HAP-1 (cell line): ENCODE measurements around the gene OSBPL2.

Experiments used
- DNase-seq, 2 experiments: peaks; one replicate each; pipeline ENCODE4 v3.0.0-alpha.2; 2016 to 2020; ENCODE audit warnings: low spot score in 2 of 2
- H3K27me3 ChIP-seq: fragments of 250-450 bp; sonication (Bioruptor Pico); 2 replicates; pipeline ENCODE4 v1.5.1; 2020; ENCODE audit warnings: low read depth, mild to moderate bottlenecking, moderate library complexity
- H3K36me3 ChIP-seq: fragments of 250-450 bp; sonication (Bioruptor Pico); replicated peaks from 2 replicates; pipeline ENCODE4 v1.5.1; 2020; ENCODE audit warnings: mild to moderate bottlenecking
- H3K4me1 ChIP-seq: fragments of 250-450 bp; sonication (Bioruptor Pico); 2 replicates; pipeline ENCODE4 v1.5.1; 2020; ENCODE audit warnings: mild to moderate bottlenecking
- H3K4me3 ChIP-seq: fragments of 250-450 bp; sonication (Bioruptor Pico); 2 replicates; pipeline ENCODE4 v1.5.1; 2020; ENCODE audit warnings: mild to moderate bottlenecking, moderate library complexity
- H3K9me3 ChIP-seq: fragments of 250-450 bp; sonication (Bioruptor Pico); 2 replicates; pipeline ENCODE4 v1.5.1; 2020; ENCODE audit warnings: mild to moderate bottlenecking, moderate library complexity
- in situ Hi-C: fragments of 300-500 bp; cut with MboI; formaldehyde crosslinking; loops from 3 replicates; pipeline ENCODE4 v1.14.3; 2020; ENCODE audit warnings: low sequenced_read_pairs, inconsistent platforms, mixed read lengths

OSBPL2 gene

DNA sequence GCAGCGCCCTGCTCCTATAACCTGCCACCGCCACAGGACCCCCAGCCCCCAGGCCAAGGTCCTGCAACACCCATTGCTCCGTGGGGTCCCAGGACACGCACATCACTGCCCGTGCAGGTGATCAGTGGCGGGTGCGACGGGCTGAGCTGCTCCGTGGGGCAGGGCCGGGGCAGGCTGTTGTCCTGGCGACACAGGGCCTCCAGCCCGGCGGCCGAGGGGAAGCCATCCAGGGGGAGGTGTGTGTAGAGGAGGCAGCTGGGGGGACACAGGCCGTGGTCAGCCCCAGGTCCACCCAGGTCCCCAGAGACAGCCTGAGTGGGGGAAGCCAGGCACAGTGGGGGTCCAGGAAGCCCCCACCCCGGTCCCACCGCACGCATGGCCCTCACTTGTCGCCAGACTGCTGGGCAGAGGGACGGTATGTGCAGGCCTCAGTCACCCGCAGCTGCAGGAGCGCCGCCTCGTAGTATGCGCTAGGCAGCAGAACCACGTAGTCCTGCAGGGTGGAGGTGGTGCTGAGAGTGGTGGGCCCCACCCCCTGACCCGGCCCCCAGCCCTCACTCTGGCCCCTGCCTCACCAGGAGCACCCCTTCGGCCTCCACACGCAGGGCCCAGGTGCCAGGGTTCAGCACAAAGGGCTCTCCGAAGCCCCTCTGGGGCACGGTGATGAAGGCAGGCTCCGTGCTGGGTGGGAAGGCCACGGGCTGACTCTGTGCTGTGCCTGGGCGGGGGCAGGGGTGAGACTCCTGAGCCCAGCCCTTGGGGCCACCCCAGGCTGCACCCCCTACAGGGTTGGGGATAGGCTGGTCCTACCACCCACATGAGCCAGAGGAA lies 94.9 kb downstream of the OSBPL2 start:
- no peaks in the 10 kb centered on the region for H3K9me3 ChIP-seq
- no peak overlapping the region for H3K4me3 ChIP-seq
- H3K27me3 ChIP-seq = no peaks in the 10 kb centered on the region
- no peaks in the 10 kb centered on the region for H3K4me1 ChIP-seq
- DNase-seq = no peak
- in situ Hi-C loops = no loop called here
- H3K36me3 ChIP-seq = peaks cover 56% of the 10 kb centered on the region

DNA sequence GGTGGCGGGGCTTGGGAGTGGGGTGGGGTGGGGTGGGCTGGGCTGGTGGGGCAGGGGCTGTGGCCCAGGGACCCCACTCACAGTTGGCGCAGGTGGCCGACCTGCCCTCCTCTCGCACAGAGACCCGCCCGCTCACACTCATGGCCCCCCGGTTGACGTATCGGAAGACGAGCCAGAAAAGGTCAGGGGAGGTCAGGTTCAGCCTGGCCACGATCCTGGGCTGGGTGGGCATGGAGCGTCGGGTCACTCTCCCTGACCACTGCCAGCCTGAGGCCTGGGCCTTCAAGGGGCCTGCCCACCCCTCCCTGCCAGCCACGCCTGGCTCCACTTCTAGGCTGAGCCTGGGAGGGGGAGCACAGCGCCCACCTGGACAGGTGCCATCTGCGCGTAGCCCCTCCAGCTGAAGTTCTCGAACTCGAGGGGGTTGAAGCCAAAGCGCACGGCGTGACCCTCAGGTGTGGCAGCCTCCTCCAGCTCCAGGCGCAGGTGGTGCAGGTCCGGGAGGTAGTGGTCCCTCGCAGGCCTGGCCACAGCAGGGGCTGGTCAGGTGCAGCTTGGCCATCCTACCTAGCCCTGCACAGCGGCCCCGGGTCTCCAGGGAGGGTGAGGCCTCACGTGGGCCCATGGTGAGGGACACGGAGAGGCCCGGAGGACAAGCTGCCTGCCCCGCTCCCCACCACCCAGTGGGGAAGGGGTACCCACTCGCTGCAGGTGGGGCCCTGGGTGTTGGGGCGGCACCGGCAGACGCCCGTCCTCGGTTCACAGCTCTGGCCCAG lies 95.7 kb downstream of the OSBPL2 start:
- Histone ChIP-seq H3K27me3 (no peaks in the 10 kb centered on the region), H3K36me3 (peaks cover 52% of the 10 kb centered on the region), H3K9me3 (no peaks in the 10 kb centered on the region), H3K4me3 (no peak overlapping the region), H3K4me1 (no peaks in the 10 kb centered on the region)
- no peak for DNase-seq
- in situ Hi-C loops = no loop called here

- in situ Hi-C loops = no loop called here
- Histone ChIP-seq H3K4me3 (no peak overlapping the region), H3K27me3 (no peaks in the 10 kb centered on the region), H3K9me3 (no peaks in the 10 kb centered on the region), H3K4me1 (no peaks in the 10 kb centered on the region), H3K36me3 (peaks cover 49% of the 10 kb centered on the region)
- no peak for DNase-seq
Observed at GRCh38 chr20:62334881-62335280, 96.6 kb downstream of the OSBPL2 start.

- no peaks in the 10 kb centered on the region for H3K4me1 ChIP-seq
- H3K4me3 ChIP-seq = no peak overlapping the region
- in situ Hi-C loops = no loop called here
- H3K27me3 ChIP-seq = no peaks in the 10 kb centered on the region
- DNase-seq = no peak
- H3K9me3 ChIP-seq = no peaks in the 10 kb centered on the region
- H3K36me3 ChIP-seq = peaks cover 46% of the 10 kb centered on the region
Observed at GRCh38 chr20:62335532-62335931, 97.2 kb downstream of the OSBPL2 start.

DNA sequence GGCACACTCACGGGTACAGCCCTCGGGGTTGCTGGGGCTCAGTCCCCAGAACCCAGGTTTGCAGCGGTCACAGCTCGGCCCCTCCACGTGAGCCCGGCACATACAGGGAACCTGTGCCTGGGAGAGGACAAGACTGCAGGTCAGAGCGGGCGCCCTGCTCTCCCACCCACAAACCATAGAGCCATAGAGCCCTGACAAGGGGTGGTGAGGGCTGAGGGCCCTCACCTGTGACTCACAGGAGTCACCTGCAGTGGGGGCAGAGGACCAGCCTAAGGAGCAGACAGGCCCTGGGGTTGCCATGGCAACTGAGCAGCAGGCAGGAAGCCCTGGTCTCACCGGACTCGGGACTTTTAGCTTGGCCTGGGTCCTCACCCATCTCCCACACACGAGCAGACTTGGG lies 98.0 kb downstream of the OSBPL2 start:
- DNase-seq = no peak
- no peaks in the 10 kb centered on the region for H3K4me1 ChIP-seq
- H3K9me3 ChIP-seq = no peaks in the 10 kb centered on the region
- H3K4me3 ChIP-seq = no peak overlapping the region
- peaks cover 48% of the 10 kb centered on the region for H3K36me3 ChIP-seq
- in situ Hi-C loops = no loop called here
- no peaks in the 10 kb centered on the region for H3K27me3 ChIP-seq

- Histone ChIP-seq H3K27me3 (no peaks in the 10 kb centered on the region), H3K9me3 (no peaks in the 10 kb centered on the region), H3K4me3 (no peak overlapping the region), H3K4me1 (no peaks in the 10 kb centered on the region), H3K36me3 (peaks cover 46% of the 10 kb centered on the region)
- no peak for DNase-seq
- in situ Hi-C loops = no loop called here
Observed at GRCh38 chr20:62336775-62337557, 98.6 kb downstream of the OSBPL2 start.

DNA sequence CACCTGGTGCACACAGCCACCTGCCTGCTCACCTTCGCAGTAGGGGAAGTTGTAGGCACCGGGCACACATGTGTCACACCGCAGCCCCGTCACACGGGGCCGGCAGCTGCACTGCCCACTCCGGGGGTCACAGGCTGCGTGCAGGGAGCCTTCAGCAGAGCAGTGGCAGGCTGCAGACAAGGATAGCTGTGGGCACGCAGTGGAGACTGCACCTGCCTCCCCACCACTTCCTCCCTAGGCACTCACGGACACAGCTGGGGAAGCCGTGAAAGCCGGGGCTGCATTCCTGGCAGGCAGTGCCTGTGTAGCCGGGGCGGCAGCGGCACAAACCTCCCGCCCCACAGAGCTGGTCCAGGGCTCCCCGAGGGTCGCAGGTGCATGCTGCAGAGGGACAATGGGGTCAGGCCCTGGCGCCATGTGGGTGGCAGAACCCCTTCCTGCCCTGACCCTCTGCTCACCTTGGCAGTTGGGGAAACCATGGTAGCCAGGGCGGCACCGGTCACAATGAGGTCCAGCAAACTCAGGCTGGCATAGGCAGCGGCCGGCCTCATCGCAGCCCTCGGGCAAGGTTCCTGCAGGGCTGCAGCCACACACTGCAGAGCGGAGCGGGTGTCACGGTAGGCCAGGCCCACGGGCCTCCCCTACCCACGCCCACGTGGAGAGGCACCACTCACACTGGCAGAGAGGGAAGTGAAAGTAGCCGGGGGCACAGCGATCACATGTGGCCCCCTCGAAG lies 99.4 kb downstream of the OSBPL2 start:
- Histone ChIP-seq H3K36me3 (peaks cover 40% of the 10 kb centered on the region), H3K27me3 (no peaks in the 10 kb centered on the region), H3K9me3 (no peaks in the 10 kb centered on the region), H3K4me3 (no peak overlapping the region), H3K4me1 (no peaks in the 10 kb centered on the region)
- DNase-seq = no peak
- in situ Hi-C loops = no loop called here

GRCh38 chr20:62338294-62338620 lies 99.9 kb downstream of the OSBPL2 start:
- in situ Hi-C loops = no loop called here
- Histone ChIP-seq H3K27me3 (no peaks in the 10 kb centered on the region), H3K36me3 (peaks cover 36% of the 10 kb centered on the region), H3K4me3 (no peak overlapping the region), H3K9me3 (no peaks in the 10 kb centered on the region), H3K4me1 (no peaks in the 10 kb centered on the region)
- DNase-seq = no peak

GRCh38 chr20:62339647-62340062 lies 101.3 kb downstream of the OSBPL2 start:
- Histone ChIP-seq H3K4me1 (no peaks in the 10 kb centered on the region), H3K9me3 (no peaks in the 10 kb centered on the region), H3K27me3 (no peaks in the 10 kb centered on the region), H3K36me3 (peaks cover 40% of the 10 kb centered on the region), H3K4me3 (no peak overlapping the region)
- in situ Hi-C loops = no loop called here
- DNase-seq = no peak

GRCh38 chr20:62342910-62343309 lies 104.6 kb downstream of the OSBPL2 start:
- no peaks in the 10 kb centered on the region for H3K9me3 ChIP-seq
- no peak overlapping the region for H3K4me3 ChIP-seq
- DNase-seq = peak in 1 of 2 experiments; percentile 33
- no peaks in the 10 kb centered on the region for H3K4me1 ChIP-seq
- H3K36me3 ChIP-seq = peaks cover 43% of the 10 kb centered on the region
- H3K27me3 ChIP-seq = no peaks in the 10 kb centered on the region
- in situ Hi-C loops = no loop called here

DNA sequence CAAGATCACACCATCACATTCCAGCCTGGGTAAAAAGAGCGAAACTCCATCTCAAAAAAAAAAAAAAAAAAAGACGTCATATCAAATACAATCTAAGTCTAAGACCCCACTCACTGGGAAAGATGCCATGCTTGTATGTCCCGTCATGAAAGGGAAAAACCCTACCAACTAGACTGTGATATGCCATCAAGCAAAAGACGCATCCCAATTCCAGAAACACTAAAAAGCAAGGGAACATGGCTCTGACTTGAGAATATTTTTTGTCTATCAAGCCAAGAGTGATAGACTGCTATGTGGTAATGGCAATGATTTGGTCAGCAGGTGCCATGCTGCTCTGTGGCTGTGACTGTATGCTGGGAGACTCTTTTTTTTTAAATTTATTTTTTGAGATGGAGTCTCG lies 105.8 kb downstream of the OSBPL2 start:
- in situ Hi-C loops = no loop called here
- Histone ChIP-seq H3K36me3 (peaks cover 36% of the 10 kb centered on the region), H3K9me3 (no peaks in the 10 kb centered on the region), H3K27me3 (no peaks in the 10 kb centered on the region), H3K4me1 (no peaks in the 10 kb centered on the region), H3K4me3 (no peak overlapping the region)
- DNase-seq = no peak

DNA sequence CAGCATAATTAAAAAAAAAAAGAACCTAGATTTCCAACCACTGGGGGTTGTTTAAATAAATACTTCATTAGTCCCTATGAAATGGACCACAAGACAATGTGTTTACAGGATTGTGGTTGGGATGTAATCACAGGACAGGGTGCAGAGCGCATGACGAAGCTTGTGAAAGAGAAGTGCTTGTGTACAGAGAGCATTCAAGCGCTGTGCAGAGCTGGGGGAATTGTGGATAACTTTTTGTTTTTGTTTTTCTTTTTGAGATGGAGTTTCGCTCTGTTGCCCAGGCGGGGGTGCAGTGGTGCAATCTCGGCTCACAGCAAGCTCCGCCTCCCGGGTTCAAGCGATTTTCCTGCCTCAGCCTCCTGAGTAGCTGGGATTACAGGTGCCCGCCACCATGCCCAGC lies 106.5 kb downstream of the OSBPL2 start:
- no peak for DNase-seq
- Histone ChIP-seq H3K4me3 (no peak overlapping the region), H3K9me3 (no peaks in the 10 kb centered on the region), H3K27me3 (no peaks in the 10 kb centered on the region), H3K36me3 (peaks cover 35% of the 10 kb centered on the region), H3K4me1 (no peaks in the 10 kb centered on the region)
- in situ Hi-C loops = no loop called here
